A549 (cell line): Measurements from ENCODE around the gene RRP8.

Experiments
- CTCF ChIP-seq: fragments of >200 bp; sonication (Bioruptor Twin); formaldehyde crosslinking; IDR thresholded peaks from 3 replicates; pipeline ENCODE4 v1.5.1; 2016
- KDM1A ChIP-seq: fragments of 200-600 bp; sonication (generic); IDR thresholded peaks from 2 replicates; pipeline ENCODE4 v1.6.1; 2016; ENCODE audit warnings: low read depth, mild to moderate bottlenecking
- PBX3 ChIP-seq: IDR thresholded peaks from 2 replicates; pipeline ENCODE4 v1.6.1; 2012
- RCOR1 ChIP-seq: fragments of 150-350 bp; IDR thresholded peaks from 2 replicates; pipeline ENCODE4 v1.6.1; 2014; ENCODE audit warnings: antibody characterized with exemption, low read length, low read depth

- TF ChIP-seq CTCF (no peak), PBX3 (no peak), KDM1A (no peak), RCOR1 (no peak)
Observed at GRCh38 chr11:6617315-6617781, 13.9 kb upstream of the RRP8 start.
